SK-N-MC (cell line): Measurements from ENCODE around the gene ADGRD2.

ENCODE experiments used
- EZH2 ChIP-seq: fragments of 200-600 bp; sonication (generic); IDR thresholded peaks from one replicate; pipeline ENCODE4 v1.6.1; 2017; ENCODE audit warnings: antibody characterized with exemption
- FOXP2 ChIP-seq: optimal IDR thresholded peaks from 2 replicates; pipeline ENCODE3; 2011; ENCODE audit warnings: mild to moderate bottlenecking, moderate library complexity; ENCODE audit not compliant: insufficient read depth; ENCODE audit errors: extremely low read length, control extremely low read depth
- POLR2AphosphoS5 ChIP-seq: IDR thresholded peaks from 2 replicates; pipeline ENCODE4 v1.6.1; 2012; ENCODE audit warnings: mild to moderate bottlenecking, low read depth, low read length, borderline replicate concordance

GRCh38 chr9:124439686-124440243, 10.5 kb upstream of the ADGRD2 start:
- no peak for TF ChIP-seq FOXP2
- TF ChIP-seq EZH2, result no peak
- no peak for TF ChIP-seq POLR2AphosphoS5
